GM12878 (cell line): ENCODE data around the gene HMBS. TPM values are rescaled to one million over a fixed set of nuclear protein-coding genes. Genes with fewer than 3 reads are reported as not detected.
A peak's percentile ranks its signal among the peaks of the same experiment; 100 is the strongest.

Experiments used
- CREM ChIP-seq: IDR thresholded peaks from 2 replicates; pipeline ENCODE4 v1.6.1; 2014; ENCODE audit warnings: antibody characterized with exemption, low read depth
- DPF2 ChIP-seq: fragments of 450-650 bp; IDR thresholded peaks from 2 replicates; pipeline ENCODE4 v1.6.1; 2017; ENCODE audit warnings: mild to moderate bottlenecking
- EED ChIP-seq: sonication (generic); IDR thresholded peaks from 2 replicates; pipeline ENCODE4 v1.6.1; 2016; ENCODE audit warnings: antibody characterized with exemption, low read depth
- EGR1 ChIP-seq, 2 experiments: IDR thresholded peaks; 1 replicate in 1 of 2; 2 replicates in 1 of 2; pipeline ENCODE4 v1.6.1; 2011 to 2012; ENCODE audit warnings: low read depth in 2 of 2, low read length in 2 of 2, borderline replicate concordance in 1 of 2, mild to moderate bottlenecking in 1 of 2, moderate library complexity in 1 of 2
- EZH2 ChIP-seq: IDR thresholded peaks from 2 replicates; pipeline ENCODE4 v1.6.1; 2012; ENCODE audit warnings: low read depth, mild to moderate bottlenecking, control low read depth, inconsistent platforms, low read length, borderline replicate concordance; ENCODE audit not compliant: control insufficient read depth
- IKZF1 ChIP-seq: fragments of 450-650 bp; conservative IDR thresholded peaks from 2 replicates; pipeline ENCODE4 v1.6.1; 2017; ENCODE audit warnings: antibody characterized with exemption, mild to moderate bottlenecking
- NFYB ChIP-seq: IDR thresholded peaks from 2 replicates; pipeline ENCODE4 v1.6.1; 2011; ENCODE audit warnings: low read depth, mild to moderate bottlenecking, low read length, improper control_type of control experiment, moderate library complexity; ENCODE audit not compliant: insufficient read depth
- SIX5 ChIP-seq: IDR thresholded peaks from 2 replicates; pipeline ENCODE4 v1.6.1; 2011; ENCODE audit warnings: mild to moderate bottlenecking, low read depth, low read length, moderate library complexity; ENCODE audit not compliant: severe bottlenecking
- SMAD1 ChIP-seq: fragments of 450-650 bp; IDR thresholded peaks from 2 replicates; pipeline ENCODE4 v1.6.1; 2018; ENCODE audit warnings: mild to moderate bottlenecking, low read depth; ENCODE audit not compliant: partially characterized antibody
- SP1 ChIP-seq: IDR thresholded peaks from one replicate; pipeline ENCODE4 v1.6.1; 2011; ENCODE audit warnings: low read depth, low read length
- STAT3 ChIP-seq: IDR thresholded peaks from 2 replicates; pipeline ENCODE4 v1.6.1; 2011; ENCODE audit warnings: low read depth, low read length, improper control_type of control experiment
- TCF3 ChIP-seq: IDR thresholded peaks from 2 replicates; pipeline ENCODE4 v1.6.1; 2012; ENCODE audit warnings: low read depth, mild to moderate bottlenecking, low read length, borderline replicate concordance; ENCODE audit not compliant: insufficient read depth
- TCF7 ChIP-seq: IDR thresholded peaks from 2 replicates; pipeline ENCODE4 v1.6.1; 2014; ENCODE audit warnings: antibody characterized with exemption, borderline replicate concordance
- ZNF24 ChIP-seq: fragments of 450-650 bp; IDR thresholded peaks from 2 replicates; pipeline ENCODE4 v1.6.1; 2017; ENCODE audit warnings: antibody characterized with exemption, mild to moderate bottlenecking
- ZNF622 ChIP-seq: fragments of 450-650 bp; IDR thresholded peaks from 2 replicates; pipeline ENCODE4 v1.6.1; 2017; ENCODE audit warnings: mild to moderate bottlenecking, inconsistent platforms
- polyA plus RNA-seq, 11 experiments: library from polyadenylated mRNA; depleted of rRNA in 4 of 11; unstranded in 6 of 11; stranded (reverse) in 5 of 11; fragments of >200 nt; fragmentation: Nextera tagmentation in 4 of 11; fragmentation: Illumina TruSeq in 1 of 11; extraction: Ambion mirVana in 4 of 11; extraction: Trizol in 1 of 11; gene quantifications; 1 replicate in 1 of 11; 2 replicates in 10 of 11; pipeline versions ENCODE4 v1.2.1 to v1.2.3, GENCODE V29; 2011 to 2016; ENCODE audit warnings: inconsistent platforms in 2 of 11, missing spikeins in 2 of 11, low read depth in 1 of 11
- total RNA-seq, 4 experiments: library from RNA; depleted of rRNA in 3 of 4; stranded (reverse); fragments of >200 nt in 3 of 4; fragmentation: Illumina TruSeq in 1 of 4; extraction: Trizol in 1 of 4; gene quantifications; 2 replicates each; pipeline versions ENCODE4 v1.2.1 to v1.2.3, GENCODE V29; 2013 to 2021
- TF ChIP-seq, protein P1 (sequence below): fragments of 450-650 bp; IDR thresholded peaks from 2 replicates; pipeline ENCODE4 v1.6.1; 2016; ENCODE audit warnings: mild to moderate bottlenecking, moderate library complexity, borderline replicate concordance
- TF ChIP-seq, protein P2 (sequence below): fragments of 450-650 bp; formaldehyde crosslinking; IDR thresholded peaks from 2 replicates; pipeline ENCODE4 v1.4.0; 2022; ENCODE audit warnings: mild to moderate bottlenecking, moderate library complexity
- TF ChIP-seq, protein P3 (sequence below): IDR thresholded peaks from 2 replicates; pipeline ENCODE4 v1.6.1; 2012; ENCODE audit warnings: low read depth, low read length, improper control_type of control experiment

Gene HMBS
- total and polyA plus RNA-seq, 10 of the 15 experiments (the other 5 are each of a cell fraction or from before 2014, with no cell fraction given), result 17.7 to 96.7 (median 49.7) TPM

DNA sequence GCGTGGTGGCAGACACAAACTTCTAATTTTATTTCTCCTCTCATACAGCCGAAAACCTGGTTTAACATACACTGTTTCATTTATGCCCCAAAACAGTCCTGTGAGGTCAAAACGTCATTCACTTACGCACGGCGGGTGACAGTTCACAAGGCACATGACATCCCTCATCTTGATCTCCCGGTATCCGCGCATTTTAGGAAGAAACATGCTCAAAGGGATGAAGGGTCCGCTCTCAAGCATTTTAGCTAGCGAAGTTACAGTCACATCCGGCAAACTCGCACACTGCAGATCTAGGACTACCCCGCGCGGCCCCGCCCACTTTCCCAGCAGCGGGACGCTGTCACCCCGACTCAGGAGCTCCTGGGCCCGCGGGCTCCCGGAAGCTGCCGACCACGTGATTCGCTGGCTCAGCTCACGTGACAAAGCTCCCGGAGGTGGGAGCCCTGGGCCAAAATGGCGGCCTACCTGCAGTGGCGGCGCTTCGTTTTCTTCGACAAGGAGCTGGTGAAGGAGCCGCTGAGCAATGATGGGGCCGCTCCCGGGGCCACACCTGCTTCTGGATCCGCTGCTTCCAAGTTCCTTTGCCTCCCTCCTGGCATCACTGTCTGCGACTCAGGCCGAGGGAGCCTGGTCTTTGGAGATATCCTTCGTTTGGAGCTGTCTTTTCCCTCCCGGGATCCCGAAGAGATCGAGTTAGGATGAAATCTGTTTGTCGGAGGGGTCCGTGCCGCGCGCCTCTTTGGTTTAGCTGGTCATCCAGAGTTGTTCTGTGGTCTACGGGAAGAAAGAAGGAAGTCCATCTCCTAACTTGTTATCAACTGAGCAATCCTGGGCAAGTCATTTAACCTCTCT lies 17.1 kb upstream of the HMBS start, which contains the start of gene VPS11 (continued):
- TF ChIP-seq TCF3, result no peak
- TF ChIP-seq SP1, result peak; percentile 32
- peak; percentile 76 for TF ChIP-seq NFYB
- no peak for TF ChIP-seq ZNF24
- TF ChIP-seq SMAD1, result no peak
- TF ChIP-seq, protein P1, sequence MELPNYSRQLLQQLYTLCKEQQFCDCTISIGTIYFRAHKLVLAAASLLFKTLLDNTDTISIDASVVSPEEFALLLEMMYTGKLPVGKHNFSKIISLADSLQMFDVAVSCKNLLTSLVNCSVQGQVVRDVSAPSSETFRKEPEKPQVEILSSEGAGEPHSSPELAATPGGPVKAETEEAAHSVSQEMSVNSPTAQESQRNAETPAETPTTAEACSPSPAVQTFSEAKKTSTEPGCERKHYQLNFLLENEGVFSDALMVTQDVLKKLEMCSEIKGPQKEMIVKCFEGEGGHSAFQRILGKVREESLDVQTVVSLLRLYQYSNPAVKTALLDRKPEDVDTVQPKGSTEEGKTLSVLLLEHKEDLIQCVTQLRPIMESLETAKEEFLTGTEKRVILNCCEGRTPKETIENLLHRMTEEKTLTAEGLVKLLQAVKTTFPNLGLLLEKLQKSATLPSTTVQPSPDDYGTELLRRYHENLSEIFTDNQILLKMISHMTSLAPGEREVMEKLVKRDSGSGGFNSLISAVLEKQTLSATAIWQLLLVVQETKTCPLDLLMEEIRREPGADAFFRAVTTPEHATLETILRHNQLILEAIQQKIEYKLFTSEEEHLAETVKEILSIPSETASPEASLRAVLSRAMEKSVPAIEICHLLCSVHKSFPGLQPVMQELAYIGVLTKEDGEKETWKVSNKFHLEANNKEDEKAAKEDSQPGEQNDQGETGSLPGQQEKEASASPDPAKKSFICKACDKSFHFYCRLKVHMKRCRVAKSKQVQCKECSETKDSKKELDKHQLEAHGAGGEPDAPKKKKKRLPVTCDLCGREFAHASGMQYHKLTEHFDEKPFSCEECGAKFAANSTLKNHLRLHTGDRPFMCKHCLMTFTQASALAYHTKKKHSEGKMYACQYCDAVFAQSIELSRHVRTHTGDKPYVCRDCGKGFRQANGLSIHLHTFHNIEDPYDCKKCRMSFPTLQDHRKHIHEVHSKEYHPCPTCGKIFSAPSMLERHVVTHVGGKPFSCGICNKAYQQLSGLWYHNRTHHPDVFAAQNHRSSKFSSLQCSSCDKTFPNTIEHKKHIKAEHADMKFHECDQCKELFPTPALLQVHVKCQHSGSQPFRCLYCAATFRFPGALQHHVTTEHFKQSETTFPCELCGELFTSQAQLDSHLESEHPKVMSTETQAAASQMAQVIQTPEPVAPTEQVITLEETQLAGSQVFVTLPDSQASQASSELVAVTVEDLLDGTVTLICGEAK, result peak; percentile 78; the same call in 1 of the 2 replicates
- peak; percentile 73 for TF ChIP-seq IKZF1
- TF ChIP-seq EGR1 (IDR thresholded peaks at IDR 0.05; ENCODE audit: borderline replicate concordance in 1 of 2, low read depth in 2 of 2, low read length in 2 of 2), result peak in 1 of 2 experiments; percentile 33; a peak in 1 of 3 replicates
- TF ChIP-seq STAT3, result no peak
- TF ChIP-seq SIX5, result no peak
- TF ChIP-seq DPF2, result 0 out of 2 replicates have a peak, but pooled peaks have one; percentile 47
- TF ChIP-seq, protein P2, sequence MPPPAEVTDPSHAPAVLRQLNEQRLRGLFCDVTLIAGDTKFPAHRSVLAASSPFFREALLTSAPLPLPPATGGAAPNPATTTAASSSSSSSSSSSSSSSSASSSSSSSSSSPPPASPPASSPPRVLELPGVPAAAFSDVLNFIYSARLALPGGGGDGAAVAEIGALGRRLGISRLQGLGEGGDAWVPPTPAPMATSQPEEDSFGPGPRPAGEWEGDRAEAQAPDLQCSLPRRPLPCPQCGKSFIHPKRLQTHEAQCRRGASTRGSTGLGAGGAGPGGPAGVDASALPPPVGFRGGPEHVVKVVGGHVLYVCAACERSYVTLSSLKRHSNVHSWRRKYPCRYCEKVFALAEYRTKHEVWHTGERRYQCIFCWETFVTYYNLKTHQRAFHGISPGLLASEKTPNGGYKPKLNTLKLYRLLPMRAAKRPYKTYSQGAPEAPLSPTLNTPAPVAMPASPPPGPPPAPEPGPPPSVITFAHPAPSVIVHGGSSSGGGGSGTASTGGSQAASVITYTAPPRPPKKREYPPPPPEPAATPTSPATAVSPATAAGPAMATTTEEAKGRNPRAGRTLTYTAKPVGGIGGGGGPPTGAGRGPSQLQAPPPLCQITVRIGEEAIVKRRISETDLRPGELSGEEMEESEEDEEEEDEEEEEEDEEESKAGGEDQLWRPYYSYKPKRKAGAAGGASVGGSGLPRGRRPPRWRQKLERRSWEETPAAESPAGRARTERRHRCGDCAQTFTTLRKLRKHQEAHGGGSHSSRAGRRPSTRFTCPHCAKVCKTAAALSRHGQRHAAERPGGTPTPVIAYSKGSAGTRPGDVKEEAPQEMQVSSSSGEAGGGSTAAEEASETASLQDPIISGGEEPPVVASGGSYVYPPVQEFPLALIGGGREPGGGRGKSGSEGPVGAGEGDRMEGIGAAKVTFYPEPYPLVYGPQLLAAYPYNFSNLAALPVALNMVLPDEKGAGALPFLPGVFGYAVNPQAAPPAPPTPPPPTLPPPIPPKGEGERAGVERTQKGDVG, result peak; percentile 57; the same call in 1 of the 2 replicates
- 0 out of 2 replicates have a peak, but pooled peaks have one; percentile 15 for TF ChIP-seq CREM
- TF ChIP-seq EZH2, result no peak
- TF ChIP-seq ZNF622, result no peak
- TF ChIP-seq TCF7, result no peak
- no peak for TF ChIP-seq EED
- TF ChIP-seq, protein P3, sequence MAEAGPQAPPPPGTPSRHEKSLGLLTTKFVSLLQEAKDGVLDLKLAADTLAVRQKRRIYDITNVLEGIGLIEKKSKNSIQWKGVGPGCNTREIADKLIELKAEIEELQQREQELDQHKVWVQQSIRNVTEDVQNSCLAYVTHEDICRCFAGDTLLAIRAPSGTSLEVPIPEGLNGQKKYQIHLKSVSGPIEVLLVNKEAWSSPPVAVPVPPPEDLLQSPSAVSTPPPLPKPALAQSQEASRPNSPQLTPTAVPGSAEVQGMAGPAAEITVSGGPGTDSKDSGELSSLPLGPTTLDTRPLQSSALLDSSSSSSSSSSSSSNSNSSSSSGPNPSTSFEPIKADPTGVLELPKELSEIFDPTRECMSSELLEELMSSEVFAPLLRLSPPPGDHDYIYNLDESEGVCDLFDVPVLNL, result 0 out of 2 replicates have a peak, but pooled peaks have one; percentile 55
